Measurements from ENCODE around the gene STMN3. TPM values are rescaled to one million over a fixed set of nuclear protein-coding genes. Genes with fewer than 3 reads are reported as not detected.

The STMN3 gene
- total RNA-seq, 1 experiment from 2014 or later, result 138 TPM

GRCh38 chr20:63643499-63643898, 9.7 kb downstream of the STMN3 start:
- H4K20me1 ChIP-seq (ENCODE audit: insufficient read depth), result no peaks in the 10 kb centered on the region
- no peaks in the 10 kb centered on the region for H3K9me2 ChIP-seq (ENCODE audit: insufficient read depth)
- peaks cover 0 to 9% of the 10 kb centered on the region in 2 experiments; a peak in 1 of 4 replicates for H3K36me3 ChIP-seq (ENCODE audit: control insufficient read depth in 1 of 2, insufficient read depth in 2 of 2, low read length in 2 of 2)
- peak overlapping the region; percentile 87 for H3K4me2 ChIP-seq (ENCODE audit: low read length)
- TF ChIP-seq FOSL1 (IDR thresholded peaks at IDR 0.05; ENCODE audit: low read depth) (no peak), ZFX (IDR thresholded peaks at IDR 0.05) (no peak), EGR1 (IDR thresholded peaks at IDR 0.05; ENCODE audit: low read depth) (no peak), POLR2A (IDR thresholded peaks at IDR 0.05; ENCODE audit: borderline replicate concordance, extremely low read depth, insufficient read depth, insufficient read length) (no peak), CBX3 (IDR thresholded peaks at IDR 0.05; ENCODE audit: low read depth) (no peak), MAX (IDR thresholded peaks at IDR 0.05) (no peak), RAD21 (IDR thresholded peaks at IDR 0.05; ENCODE audit: low read depth) (no peak), EZH2phosphoT487 (IDR thresholded peaks at IDR 0.05; ENCODE audit: borderline replicate concordance) (no peak), TCF7L2 (IDR thresholded peaks at IDR 0.05; ENCODE audit: borderline replicate concordance, extremely low read depth, insufficient read depth, insufficient read length) (no peak), CEBPB (IDR thresholded peaks at IDR 0.05; ENCODE audit: low read depth) (no peak), EZH2 (IDR thresholded peaks at IDR 0.05) (no peak), JUND (IDR thresholded peaks at IDR 0.05) (no peak), CTCF (IDR thresholded peaks at IDR 0.05 in 2 of 3, conservative IDR thresholded peaks at IDR 0.05 in 1 of 3; ENCODE audit: borderline replicate concordance in 1 of 3, insufficient read depth in 1 of 3, low read depth in 2 of 3, low read length in 2 of 3) (no peak), ZNF274 (IDR thresholded peaks at IDR 0.05; ENCODE audit: low read depth, low read length) (no peak), ZBTB33 (IDR thresholded peaks at IDR 0.05; ENCODE audit: extremely low read depth, insufficient replicate concordance, low read length) (no peak), SIN3A (IDR thresholded peaks at IDR 0.05; ENCODE audit: low read depth) (no peak), SP1 (IDR thresholded peaks at IDR 0.05; ENCODE audit: low read depth) (no peak), REST (IDR thresholded peaks at IDR 0.05; ENCODE audit: low read depth) (no peak)
- H3K27me3 ChIP-seq (ENCODE audit: insufficient read depth, low read length), result no peaks in the 10 kb centered on the region
- H3K9ac ChIP-seq (ENCODE audit: low read length), result no peak overlapping the region; the same call in 1 of the 2 replicates
- peaks cover 11% of the 10 kb centered on the region for H3K79me2 ChIP-seq (ENCODE audit: insufficient read depth, low read length)
- intact Hi-C loops (cut with micrococcal nuclease), result loop anchor here (5.0 kb wide), 1 partner anchor 106 kb away; the partner anchor contains the start of gene PTK6
- H3K9me3 ChIP-seq (ENCODE audit: control insufficient read depth in 1 of 2, insufficient read depth in 1 of 2, low read depth in 1 of 2, low read length in 2 of 2), result no peaks in the 10 kb centered on the region
- ATAC-seq (no peak), DNase-seq (ENCODE audit: low read depth, low spot score) (no peak)
- H2AFZ ChIP-seq (ENCODE audit: low read depth, low read length, poor library complexity, severe bottlenecking), result no peak overlapping the region
- ChIA-PET RAD21 (ENCODE audit: low non-redundant PET in 1 of 2, low total read pairs in 2 of 2, uncharacterized antibody in 2 of 2, unreplicated experiment in 2 of 2) (no interaction called here), POLR2A (interaction anchor here (1.9 to 2.2 kb wide), 2 partner anchors 16 to 55 kb away, joined by 6 to 12 read pairs; no protein-coding TSS in a partner anchor), CTCF (no interaction called here)
- no peak overlapping the region for H3K4me3 ChIP-seq (replicated peaks in 1 of 2; ENCODE audit: low read depth in 1 of 2, low read length in 2 of 2)
- H3K4me1 ChIP-seq (ENCODE audit: control insufficient read depth in 1 of 2, insufficient read depth in 2 of 2, low read length in 2 of 2), result peaks cover 11 to 34% of the 10 kb centered on the region in 2 experiments
- peak overlapping the region; percentile 98 for H3K27ac ChIP-seq (ENCODE audit: low read depth, low read length)
- no TSS peak for BruUV-seq (replicated peaks)
